LNCaP clone FGC (cell line): ENCODE data around the gene KIAA0408.

ENCODE experiments used
- DNase-seq: peaks from one replicate; pipeline ENCODE4 v3.0.0-alpha.2; 2011; ENCODE audit warnings: low read depth
- H3K4me3 ChIP-seq: 2 replicates; pipeline ENCODE4 v1.5.1; 2011; ENCODE audit warnings: mild to moderate bottlenecking, low read depth, low read length, control low read depth
- CTCF ChIP-seq: IDR thresholded peaks from 2 replicates; pipeline ENCODE4 v1.5.1; 2012; ENCODE audit warnings: mild to moderate bottlenecking; ENCODE audit not compliant: control insufficient read depth, insufficient read depth; ENCODE audit errors: extremely low read depth

Gene KIAA0408

GRCh38 chr6:127475823-127476176 is 16.6 kb upstream of the KIAA0408 start:
- no peak overlapping the region for H3K4me3 ChIP-seq
- DNase-seq, result no peak
- no peak for TF ChIP-seq CTCF

DNA sequence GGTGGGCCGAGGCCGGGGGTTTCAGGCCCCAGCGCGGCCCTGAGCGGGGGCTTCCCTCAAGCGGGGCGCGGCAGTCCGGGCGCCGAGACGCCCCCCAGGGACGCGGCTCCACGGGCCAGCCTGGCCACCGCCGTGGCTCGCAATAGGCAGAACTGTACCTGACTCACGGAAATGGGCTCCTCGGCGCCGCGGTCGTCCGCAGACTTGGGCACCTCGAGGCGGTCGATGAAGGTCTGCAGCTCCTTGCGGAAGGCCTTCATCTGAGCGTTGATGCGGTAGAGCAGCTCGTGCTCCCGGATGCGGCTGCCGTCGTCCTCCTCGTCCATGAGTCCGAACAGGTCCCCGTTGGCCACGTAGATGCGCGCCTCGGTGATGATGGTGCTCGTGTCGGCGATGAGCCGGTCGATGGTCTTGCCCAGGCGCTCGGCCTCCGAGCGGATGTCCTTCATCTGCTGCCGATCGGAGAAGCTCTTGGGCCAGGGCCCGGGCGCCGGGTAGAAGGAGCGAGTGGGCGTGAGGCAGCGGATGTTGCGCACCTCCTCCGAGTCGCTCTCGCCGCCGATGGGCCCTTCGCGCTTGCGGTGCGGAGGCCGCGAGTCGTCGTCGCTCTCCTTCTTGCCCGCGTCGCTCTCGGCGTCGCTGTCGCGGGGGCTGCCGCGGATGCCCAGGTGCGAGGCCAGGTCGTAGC is 16.1 kb upstream of the KIAA0408 start:
- no peak for TF ChIP-seq CTCF
- DNase-seq, result no peak
- H3K4me3 ChIP-seq, result no peak overlapping the region

GRCh38 chr6:127471379-127472255 is 12.4 kb upstream of the KIAA0408 start:
- no peak for DNase-seq
- no peak overlapping the region for H3K4me3 ChIP-seq
- TF ChIP-seq CTCF, result no peak

- no peak for DNase-seq
- no peak for TF ChIP-seq CTCF
- H3K4me3 ChIP-seq, result no peak overlapping the region
Measured at GRCh38 chr6:127468936-127469335, 9.7 kb upstream of the KIAA0408 start.

GRCh38 chr6:127466416-127466815 is 7.2 kb upstream of the KIAA0408 start:
- H3K4me3 ChIP-seq, result no peak overlapping the region
- no peak for TF ChIP-seq CTCF
- DNase-seq, result no peak

DNA sequence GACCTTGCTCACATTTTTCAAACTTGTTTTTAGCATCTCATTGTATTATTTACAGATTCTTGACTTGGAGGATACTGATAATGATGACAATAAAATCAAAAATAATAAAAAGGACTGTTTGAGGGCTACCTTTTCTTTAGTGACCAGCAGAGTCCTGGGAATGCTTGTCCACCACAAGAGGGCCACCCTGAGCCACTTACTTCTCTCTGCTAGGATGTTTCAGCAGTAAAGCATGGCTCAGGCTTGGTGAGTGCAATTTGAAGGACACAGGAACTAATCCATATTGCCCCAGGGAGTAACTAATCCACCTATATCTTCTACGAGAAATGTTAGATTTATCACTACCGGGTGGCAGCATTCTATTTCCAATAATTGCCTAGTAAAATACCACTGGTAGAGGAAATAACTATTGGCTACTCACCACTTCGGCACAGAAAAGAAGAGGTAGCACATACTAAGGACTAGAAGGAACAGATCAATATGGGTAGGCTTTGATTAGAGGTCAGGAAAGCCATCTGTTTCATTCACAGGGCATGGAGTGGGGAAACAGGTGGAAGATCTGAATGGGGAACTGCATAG is 5.8 kb upstream of the KIAA0408 start:
- no peak for DNase-seq
- peak; percentile 92 for TF ChIP-seq CTCF
- no peak overlapping the region for H3K4me3 ChIP-seq
